Neural cell (in vitro differentiated cells): Measurements from ENCODE around the gene NME4. TPM values are rescaled to one million over a fixed set of nuclear protein-coding genes. Genes with fewer than 3 reads are reported as not detected.
"Not testable (repeated sequence)": the region's sequence is repeated elsewhere in the genome, so short reads cannot be mapped to it uniquely, and the experiment has no call there.

Source experiments
- H2AFZ ChIP-seq: fragments of 200-600, 300-800 bp; sonication (generic), shearing (Covaris generic); 2 replicates; pipeline ENCODE4 v1.6.0; 2014; ENCODE audit warnings: low read depth, mild to moderate bottlenecking, antibody characterized with exemption, low read length, moderate library complexity
- H3F3A ChIP-seq: fragments of 200-600 bp; shearing (Covaris generic); 2 replicates; pipeline ENCODE4 v1.6.1; 2016; ENCODE audit warnings: mild to moderate bottlenecking, moderate library complexity, mixed read lengths, antibody characterized with exemption, low read length; ENCODE audit not compliant: insufficient read depth, poor library complexity, severe bottlenecking
- H3K27ac ChIP-seq: fragments of 200-600, 300-800 bp; sonication (generic), shearing (Covaris generic); 2 replicates; pipeline ENCODE4 v1.5.1; 2014; ENCODE audit warnings: mild to moderate bottlenecking, low read length, moderate library complexity
- H3K27me3 ChIP-seq: fragments of 300-800, 200-600 bp; sonication (generic), shearing (Covaris generic); 2 replicates; pipeline ENCODE4 v1.6.0; 2014; ENCODE audit warnings: mild to moderate bottlenecking, low read depth, low read length, moderate library complexity; ENCODE audit not compliant: insufficient read depth
- H3K36me3 ChIP-seq: fragments of 300-800, 200-600 bp; sonication (generic), shearing (Covaris generic); 2 replicates; pipeline ENCODE4 v1.5.1; 2014; ENCODE audit warnings: mild to moderate bottlenecking, antibody characterized with exemption, low read length, moderate library complexity; ENCODE audit not compliant: insufficient read depth
- H3K4me2 ChIP-seq: fragments of 300-800, 200-600 bp; sonication (generic), shearing (Covaris generic); 2 replicates; pipeline ENCODE4 v1.6.0; 2014; ENCODE audit warnings: mild to moderate bottlenecking, low read length
- H3K4me3 ChIP-seq: fragments of 300-800, 200-600 bp; sonication (generic), shearing (Covaris generic); 2 replicates; pipeline ENCODE4 v1.5.1; 2014; ENCODE audit warnings: mild to moderate bottlenecking, low read length, moderate library complexity
- H3K79me2 ChIP-seq: fragments of 200-600 bp; shearing (Covaris generic); replicated peaks from 2 replicates; pipeline ENCODE4 v1.6.0; 2014; ENCODE audit warnings: mild to moderate bottlenecking, low read length, moderate library complexity; ENCODE audit not compliant: insufficient read depth
- H3K9ac ChIP-seq: fragments of 300-800, 200-600 bp; sonication (generic), shearing (Covaris generic); 2 replicates; pipeline ENCODE4 v1.6.1; 2016; ENCODE audit warnings: mild to moderate bottlenecking, low read length, mixed read lengths
- H3K9me2 ChIP-seq: fragments of 200-600 bp; shearing (Covaris generic); 2 replicates; pipeline ENCODE4 v1.6.1; 2016; ENCODE audit warnings: mild to moderate bottlenecking, low read length, mixed read lengths; ENCODE audit not compliant: insufficient read depth
- H3K9me3 ChIP-seq: fragments of 200-600, 300-800 bp; sonication (generic), shearing (Covaris generic); 2 replicates; pipeline ENCODE4 v1.6.1; 2016; ENCODE audit warnings: mild to moderate bottlenecking, mixed run types, low read length, moderate library complexity, mixed read lengths
- H4K20me1 ChIP-seq: fragments of 200-600 bp; shearing (Covaris generic); 2 replicates; pipeline ENCODE4 v1.6.1; 2016; ENCODE audit warnings: mild to moderate bottlenecking, mixed run types; ENCODE audit not compliant: insufficient read depth
- EP300 ChIP-seq: fragments of 450-650 bp; conservative IDR thresholded peaks from 2 replicates; pipeline ENCODE4 v1.6.1; 2014; ENCODE audit warnings: antibody characterized with exemption, mild to moderate bottlenecking, moderate library complexity; ENCODE audit not compliant: poor library complexity, severe bottlenecking
- EZH2 ChIP-seq: fragments of 200-600, 300-800 bp; shearing (Covaris generic), sonication (generic); IDR thresholded peaks from 2 replicates; pipeline ENCODE4 v1.6.1; 2014; ENCODE audit warnings: antibody characterized with exemption, low read length, borderline replicate concordance, mild to moderate bottlenecking; ENCODE audit not compliant: insufficient read depth, poor library complexity, severe bottlenecking
- MXI1 ChIP-seq: fragments of 450-650 bp; conservative IDR thresholded peaks from 2 replicates; pipeline ENCODE4 v1.6.1; 2014; ENCODE audit warnings: antibody characterized with exemption, mild to moderate bottlenecking; ENCODE audit not compliant: poor library complexity, severe bottlenecking
- POLR2AphosphoS5 ChIP-seq: IDR thresholded peaks from 2 replicates; pipeline ENCODE4 v1.6.1; 2012
- RAD21 ChIP-seq: fragments of 450-650 bp; conservative IDR thresholded peaks from 2 replicates; pipeline ENCODE4 v1.6.1; 2014; ENCODE audit warnings: antibody characterized with exemption, mild to moderate bottlenecking, moderate library complexity
- SMC3 ChIP-seq: fragments of 450-650 bp; conservative IDR thresholded peaks from 2 replicates; pipeline ENCODE4 v1.6.1; 2014; ENCODE audit warnings: antibody characterized with exemption, mild to moderate bottlenecking, moderate library complexity; ENCODE audit not compliant: poor library complexity
- TAF1 ChIP-seq: IDR thresholded peaks from 2 replicates; pipeline ENCODE4 v1.6.1; 2012; ENCODE audit warnings: low read depth
- polyA plus RNA-seq: library from polyadenylated mRNA; depleted of rRNA; stranded (reverse); fragments of >200 nt; gene quantifications from 2 replicates; pipeline ENCODE4 v1.2.3, GENCODE V29; 2014
- TF ChIP-seq, protein P1 (sequence below): fragments of 450-650 bp; IDR thresholded peaks from 2 replicates; pipeline ENCODE4 v1.5.1; 2014; ENCODE audit warnings: antibody characterized with exemption, mild to moderate bottlenecking, moderate library complexity; ENCODE audit not compliant: poor library complexity, severe bottlenecking
- TF ChIP-seq, protein P2 (sequence below): IDR thresholded peaks from 2 replicates; pipeline ENCODE4 v1.6.1; 2012; ENCODE audit warnings: borderline replicate concordance

The NME4 gene
- polyA plus RNA-seq, 1 donor from 2014 or later, result 65.2 TPM

DNA sequence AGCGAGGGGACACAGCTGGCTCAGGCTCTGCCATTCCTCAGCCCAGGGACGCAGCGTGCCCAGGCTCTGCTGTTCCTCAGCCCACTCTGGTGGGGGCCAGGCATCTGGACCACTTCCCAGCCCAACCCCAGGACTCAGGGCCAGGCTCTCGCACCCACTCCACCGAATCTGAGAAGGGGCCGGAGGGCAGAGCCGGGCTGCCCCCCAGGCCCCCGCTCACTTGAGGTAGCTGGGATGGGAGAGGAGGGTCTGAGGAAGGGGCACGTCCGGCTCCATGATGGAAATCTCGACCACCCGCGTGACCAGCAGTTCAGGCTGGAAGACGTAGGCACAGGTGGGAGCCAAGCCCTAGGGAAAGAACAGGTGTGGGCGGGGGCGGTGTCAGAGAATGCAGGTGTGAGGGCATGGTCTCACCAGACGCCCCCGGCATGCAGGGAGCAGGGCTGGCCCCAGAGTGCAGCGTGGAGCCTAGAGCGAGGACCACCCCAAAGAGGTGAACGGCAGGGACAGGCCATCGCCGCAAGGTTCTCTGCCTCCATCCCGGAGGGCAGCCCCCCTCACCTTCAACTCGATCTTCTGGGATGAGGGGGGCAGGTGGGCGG is 20.1 kb upstream of the NME4 start:
- Histone ChIP-seq H3K4me3 (no peak overlapping the region), H3K36me3 (no peaks in the 10 kb centered on the region), H3K4me2 (no peak overlapping the region), H2AFZ (no peak overlapping the region), H3F3A (no peaks in the 10 kb centered on the region), H3K9ac (no peak overlapping the region), H4K20me1 (peaks cover 4% of the 10 kb centered on the region), H3K27ac (no peak overlapping the region), H3K9me3 (no peaks in the 10 kb centered on the region), H3K9me2 (no peaks in the 10 kb centered on the region), H3K27me3 (no peaks in the 10 kb centered on the region), H3K79me2 (peaks cover 6% of the 10 kb centered on the region)
- no peak for TF ChIP-seq TAF1
- TF ChIP-seq EZH2, result no peak
- TF ChIP-seq, protein P1, sequence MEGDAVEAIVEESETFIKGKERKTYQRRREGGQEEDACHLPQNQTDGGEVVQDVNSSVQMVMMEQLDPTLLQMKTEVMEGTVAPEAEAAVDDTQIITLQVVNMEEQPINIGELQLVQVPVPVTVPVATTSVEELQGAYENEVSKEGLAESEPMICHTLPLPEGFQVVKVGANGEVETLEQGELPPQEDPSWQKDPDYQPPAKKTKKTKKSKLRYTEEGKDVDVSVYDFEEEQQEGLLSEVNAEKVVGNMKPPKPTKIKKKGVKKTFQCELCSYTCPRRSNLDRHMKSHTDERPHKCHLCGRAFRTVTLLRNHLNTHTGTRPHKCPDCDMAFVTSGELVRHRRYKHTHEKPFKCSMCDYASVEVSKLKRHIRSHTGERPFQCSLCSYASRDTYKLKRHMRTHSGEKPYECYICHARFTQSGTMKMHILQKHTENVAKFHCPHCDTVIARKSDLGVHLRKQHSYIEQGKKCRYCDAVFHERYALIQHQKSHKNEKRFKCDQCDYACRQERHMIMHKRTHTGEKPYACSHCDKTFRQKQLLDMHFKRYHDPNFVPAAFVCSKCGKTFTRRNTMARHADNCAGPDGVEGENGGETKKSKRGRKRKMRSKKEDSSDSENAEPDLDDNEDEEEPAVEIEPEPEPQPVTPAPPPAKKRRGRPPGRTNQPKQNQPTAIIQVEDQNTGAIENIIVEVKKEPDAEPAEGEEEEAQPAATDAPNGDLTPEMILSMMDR, result no peak
- no peak for TF ChIP-seq POLR2AphosphoS5
- TF ChIP-seq, protein P2, sequence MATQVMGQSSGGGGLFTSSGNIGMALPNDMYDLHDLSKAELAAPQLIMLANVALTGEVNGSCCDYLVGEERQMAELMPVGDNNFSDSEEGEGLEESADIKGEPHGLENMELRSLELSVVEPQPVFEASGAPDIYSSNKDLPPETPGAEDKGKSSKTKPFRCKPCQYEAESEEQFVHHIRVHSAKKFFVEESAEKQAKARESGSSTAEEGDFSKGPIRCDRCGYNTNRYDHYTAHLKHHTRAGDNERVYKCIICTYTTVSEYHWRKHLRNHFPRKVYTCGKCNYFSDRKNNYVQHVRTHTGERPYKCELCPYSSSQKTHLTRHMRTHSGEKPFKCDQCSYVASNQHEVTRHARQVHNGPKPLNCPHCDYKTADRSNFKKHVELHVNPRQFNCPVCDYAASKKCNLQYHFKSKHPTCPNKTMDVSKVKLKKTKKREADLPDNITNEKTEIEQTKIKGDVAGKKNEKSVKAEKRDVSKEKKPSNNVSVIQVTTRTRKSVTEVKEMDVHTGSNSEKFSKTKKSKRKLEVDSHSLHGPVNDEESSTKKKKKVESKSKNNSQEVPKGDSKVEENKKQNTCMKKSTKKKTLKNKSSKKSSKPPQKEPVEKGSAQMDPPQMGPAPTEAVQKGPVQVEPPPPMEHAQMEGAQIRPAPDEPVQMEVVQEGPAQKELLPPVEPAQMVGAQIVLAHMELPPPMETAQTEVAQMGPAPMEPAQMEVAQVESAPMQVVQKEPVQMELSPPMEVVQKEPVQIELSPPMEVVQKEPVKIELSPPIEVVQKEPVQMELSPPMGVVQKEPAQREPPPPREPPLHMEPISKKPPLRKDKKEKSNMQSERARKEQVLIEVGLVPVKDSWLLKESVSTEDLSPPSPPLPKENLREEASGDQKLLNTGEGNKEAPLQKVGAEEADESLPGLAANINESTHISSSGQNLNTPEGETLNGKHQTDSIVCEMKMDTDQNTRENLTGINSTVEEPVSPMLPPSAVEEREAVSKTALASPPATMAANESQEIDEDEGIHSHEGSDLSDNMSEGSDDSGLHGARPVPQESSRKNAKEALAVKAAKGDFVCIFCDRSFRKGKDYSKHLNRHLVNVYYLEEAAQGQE, result no peak
- TF ChIP-seq RAD21, result no peak
- TF ChIP-seq SMC3, result no peak
- no peak for TF ChIP-seq EP300
- TF ChIP-seq MXI1, result no peak

GRCh38 chr16:377419-377951 is 19.5 kb upstream of the NME4 start:
- Histone ChIP-seq H3K36me3 (no peaks in the 10 kb centered on the region), H3K27me3 (no peaks in the 10 kb centered on the region), H3K79me2 (peaks cover 6% of the 10 kb centered on the region), H3F3A (no peaks in the 10 kb centered on the region), H3K9me3 (no peaks in the 10 kb centered on the region), H3K9ac (no peak overlapping the region), H2AFZ (no peak overlapping the region), H3K4me3 (no peak overlapping the region), H3K4me2 (no peak overlapping the region), H3K9me2 (no peaks in the 10 kb centered on the region), H3K27ac (no peak overlapping the region), H4K20me1 (peaks cover 4% of the 10 kb centered on the region)
- no peak for TF ChIP-seq EP300
- TF ChIP-seq, protein P1, result no peak

GRCh38 chr16:378113-378820 is 18.7 kb upstream of the NME4 start:
- H3K4me2 ChIP-seq, H3K9me3 ChIP-seq, H2AFZ ChIP-seq, H3K9ac ChIP-seq, H3F3A ChIP-seq, H3K27me3 ChIP-seq, H3K27ac ChIP-seq, H4K20me1 ChIP-seq, H3K9me2 ChIP-seq, H3K4me3 ChIP-seq, H3K79me2 ChIP-seq, H3K36me3 ChIP-seq: not testable (repeated sequence)
